MG63 (cell line): ENCODE measurements around the gene HDAC4. TPM values are rescaled to one million over a fixed set of nuclear protein-coding genes. Genes with fewer than 3 reads are reported as not detected.

Source experiments
- DNase-seq: peaks from one replicate; pipeline ENCODE4 v3.0.0-alpha.2; 2020
- H3K27me3 ChIP-seq: fragments of 250-450 bp; sonication (Bioruptor Pico); 2 replicates; pipeline ENCODE4 v1.5.1; 2020; ENCODE audit warnings: mild to moderate bottlenecking, moderate library complexity
- H3K36me3 ChIP-seq: fragments of 250-450 bp; sonication (Bioruptor Pico); 2 replicates; pipeline ENCODE4 v1.5.1; 2020; ENCODE audit warnings: mild to moderate bottlenecking, moderate library complexity
- H3K4me3 ChIP-seq: fragments of 250-450 bp; sonication (Bioruptor Pico); 2 replicates; pipeline ENCODE4 v1.5.1; 2020; ENCODE audit warnings: mild to moderate bottlenecking, moderate library complexity
- H3K9me3 ChIP-seq: fragments of 250-450 bp; sonication (Bioruptor Pico); 2 replicates; pipeline ENCODE4 v1.5.1; 2020; ENCODE audit warnings: mild to moderate bottlenecking, moderate library complexity
- total RNA-seq: library from RNA; depleted of rRNA; stranded (reverse); fragments of >200 nt; shearing (Covaris generic); gene quantifications from 2 replicates; pipeline ENCODE4 v1.2.3, GENCODE V29; 2014; ENCODE audit warnings: low replicate concordance

HDAC4 gene
- total RNA-seq, 1 experiment from 2014 or later = 27.3 TPM

GRCh38 chr2:239261796-239262483 is 138.9 kb downstream of the HDAC4 start:
- no peaks in the 10 kb centered on the region for H3K36me3 ChIP-seq
- no peaks in the 10 kb centered on the region for H3K27me3 ChIP-seq
- peaks cover 9% of the 10 kb centered on the region; the same call in 1 of the 2 replicates for H3K9me3 ChIP-seq
- H3K4me3 ChIP-seq = no peak overlapping the region
- DNase-seq = no peak

- Histone ChIP-seq H3K9me3 (peaks cover 9% of the 10 kb centered on the region; the same call in 1 of the 2 replicates), H3K27me3 (no peaks in the 10 kb centered on the region), H3K36me3 (no peaks in the 10 kb centered on the region), H3K4me3 (no peak overlapping the region)
- DNase-seq = no peak
Measured at GRCh38 chr2:239261356-239261755, 139.5 kb downstream of the HDAC4 start.

GRCh38 chr2:239260546-239261327 is 140.1 kb downstream of the HDAC4 start:
- H3K4me3 ChIP-seq = no peak overlapping the region
- DNase-seq = no peak
- no peaks in the 10 kb centered on the region for H3K36me3 ChIP-seq
- peaks cover 9% of the 10 kb centered on the region; the same call in 1 of the 2 replicates for H3K9me3 ChIP-seq
- no peaks in the 10 kb centered on the region for H3K27me3 ChIP-seq

- Histone ChIP-seq H3K4me3 (no peak overlapping the region), H3K27me3 (no peaks in the 10 kb centered on the region), H3K36me3 (no peaks in the 10 kb centered on the region), H3K9me3 (peaks cover 9% of the 10 kb centered on the region; the same call in 1 of the 2 replicates)
- DNase-seq = no peak
Measured at GRCh38 chr2:239259603-239260298, 141.1 kb downstream of the HDAC4 start.

GRCh38 chr2:239259173-239259572 is 141.6 kb downstream of the HDAC4 start:
- DNase-seq = no peak
- no peak overlapping the region for H3K4me3 ChIP-seq
- H3K9me3 ChIP-seq = peaks cover 9% of the 10 kb centered on the region; the same call in 1 of the 2 replicates
- H3K27me3 ChIP-seq = no peaks in the 10 kb centered on the region
- H3K36me3 ChIP-seq = no peaks in the 10 kb centered on the region

- Histone ChIP-seq H3K36me3 (no peaks in the 10 kb centered on the region), H3K4me3 (no peak overlapping the region), H3K9me3 (peaks cover 9% of the 10 kb centered on the region; the same call in 1 of the 2 replicates), H3K27me3 (no peaks in the 10 kb centered on the region)
- no peak for DNase-seq
Measured at GRCh38 chr2:239258248-239258647, 142.6 kb downstream of the HDAC4 start.

GRCh38 chr2:239257511-239257937 is 143.3 kb downstream of the HDAC4 start:
- Histone ChIP-seq H3K4me3 (no peak overlapping the region), H3K27me3 (no peaks in the 10 kb centered on the region), H3K9me3 (peaks cover 9% of the 10 kb centered on the region; the same call in 1 of the 2 replicates), H3K36me3 (no peaks in the 10 kb centered on the region)
- peak; percentile 39 for DNase-seq

GRCh38 chr2:239256350-239256743 is 144.5 kb downstream of the HDAC4 start:
- Histone ChIP-seq H3K9me3 (peaks cover 9% of the 10 kb centered on the region; the same call in 1 of the 2 replicates), H3K27me3 (no peaks in the 10 kb centered on the region), H3K4me3 (no peak overlapping the region), H3K36me3 (no peaks in the 10 kb centered on the region)
- no peak for DNase-seq

GRCh38 chr2:239255628-239256349 is 145.0 kb downstream of the HDAC4 start:
- Histone ChIP-seq H3K9me3 (peaks cover 9% of the 10 kb centered on the region; the same call in 1 of the 2 replicates), H3K36me3 (no peaks in the 10 kb centered on the region), H3K4me3 (no peak overlapping the region), H3K27me3 (no peaks in the 10 kb centered on the region)
- no peak for DNase-seq

GRCh38 chr2:239255218-239255617 is 145.6 kb downstream of the HDAC4 start:
- no peak for DNase-seq
- Histone ChIP-seq H3K4me3 (no peak overlapping the region), H3K27me3 (no peaks in the 10 kb centered on the region), H3K9me3 (peaks cover 9% of the 10 kb centered on the region; the same call in 1 of the 2 replicates), H3K36me3 (no peaks in the 10 kb centered on the region)

GRCh38 chr2:239253701-239254436 is 147.0 kb downstream of the HDAC4 start:
- H3K27me3 ChIP-seq = no peaks in the 10 kb centered on the region
- H3K9me3 ChIP-seq = peaks cover 9% of the 10 kb centered on the region; the same call in 1 of the 2 replicates
- H3K36me3 ChIP-seq = no peaks in the 10 kb centered on the region
- DNase-seq = no peak
- no peak overlapping the region for H3K4me3 ChIP-seq

GRCh38 chr2:239253264-239253663 is 147.6 kb downstream of the HDAC4 start:
- H3K36me3 ChIP-seq = no peaks in the 10 kb centered on the region
- H3K4me3 ChIP-seq = no peak overlapping the region
- DNase-seq = no peak
- peaks cover 7% of the 10 kb centered on the region; the same call in 1 of the 2 replicates for H3K9me3 ChIP-seq
- H3K27me3 ChIP-seq = no peaks in the 10 kb centered on the region

- H3K4me3 ChIP-seq = no peak overlapping the region
- no peaks in the 10 kb centered on the region for H3K27me3 ChIP-seq
- H3K36me3 ChIP-seq = no peaks in the 10 kb centered on the region
- DNase-seq = no peak
- H3K9me3 ChIP-seq = peaks cover 2% of the 10 kb centered on the region; the same call in 1 of the 2 replicates
Measured at GRCh38 chr2:239252801-239253200, 148.0 kb downstream of the HDAC4 start.

GRCh38 chr2:239252393-239252792 is 148.4 kb downstream of the HDAC4 start:
- Histone ChIP-seq H3K27me3 (no peaks in the 10 kb centered on the region), H3K9me3 (no peaks in the 10 kb centered on the region), H3K4me3 (no peak overlapping the region), H3K36me3 (no peaks in the 10 kb centered on the region)
- no peak for DNase-seq

GRCh38 chr2:239251971-239252370 is 148.8 kb downstream of the HDAC4 start:
- no peak for DNase-seq
- H3K9me3 ChIP-seq = no peaks in the 10 kb centered on the region
- no peaks in the 10 kb centered on the region for H3K36me3 ChIP-seq
- no peaks in the 10 kb centered on the region for H3K27me3 ChIP-seq
- H3K4me3 ChIP-seq = no peak overlapping the region
